Non-pigmented ciliary epithelial cell (primary cell): ENCODE results near the gene CRYBG1.
"Not testable (repeated sequence)": the region's sequence is repeated elsewhere in the genome, so short reads cannot be mapped to it uniquely, and the experiment has no call there.

ENCODE experiments used
- DNase-seq: peaks from one replicate; pipeline ENCODE4 v3.0.0-alpha.2; 2010; ENCODE audit warnings: low read depth

Gene CRYBG1

GRCh38 chr6:106527979-106528378 lies 167.5 kb downstream of the CRYBG1 start:
- peak; percentile 84 for DNase-seq

GRCh38 chr6:106528521-106528920 lies 168.0 kb downstream of the CRYBG1 start:
- DNase-seq = no peak

- no peak for DNase-seq
Measured at GRCh38 chr6:106529438-106529837, 168.9 kb downstream of the CRYBG1 start.

- no peak for DNase-seq
Measured at GRCh38 chr6:106530026-106530425, 169.5 kb downstream of the CRYBG1 start.

GRCh38 chr6:106530502-106530901 lies 170.0 kb downstream of the CRYBG1 start:
- DNase-seq = no peak

- no peak for DNase-seq
Measured at GRCh38 chr6:106533054-106533453, 172.5 kb downstream of the CRYBG1 start.

GRCh38 chr6:106534004-106534403 lies 173.5 kb downstream of the CRYBG1 start:
- DNase-seq = no peak

GRCh38 chr6:106534564-106534982 lies 174.1 kb downstream of the CRYBG1 start:
- DNase-seq = no peak

- DNase-seq = no peak
Measured at GRCh38 chr6:106535012-106535411, 174.5 kb downstream of the CRYBG1 start.

- DNase-seq = no peak
Measured at GRCh38 chr6:106536357-106536756, 175.8 kb downstream of the CRYBG1 start.

GRCh38 chr6:106536851-106537250 lies 176.3 kb downstream of the CRYBG1 start:
- no peak for DNase-seq

- no peak for DNase-seq
Measured at GRCh38 chr6:106537662-106538061, 177.1 kb downstream of the CRYBG1 start.

- DNase-seq = no peak
Measured at GRCh38 chr6:106538145-106538544, 177.6 kb downstream of the CRYBG1 start.

- no peak for DNase-seq
Measured at GRCh38 chr6:106539936-106540335, 179.4 kb downstream of the CRYBG1 start.

- no peak for DNase-seq
Measured at GRCh38 chr6:106540432-106540831, 179.9 kb downstream of the CRYBG1 start.

GRCh38 chr6:106540907-106541306 lies 180.4 kb downstream of the CRYBG1 start:
- no peak for DNase-seq

GRCh38 chr6:106546261-106546690 lies 185.8 kb downstream of the CRYBG1 start:
- DNase-seq = no peak

- DNase-seq = no peak
Measured at GRCh38 chr6:106546691-106547414, 186.3 kb downstream of the CRYBG1 start.

GRCh38 chr6:106547601-106548453 lies 187.3 kb downstream of the CRYBG1 start:
- peak; percentile 87 for DNase-seq

GRCh38 chr6:106548926-106549455 lies 188.5 kb downstream of the CRYBG1 start:
- not testable (repeated sequence) for DNase-seq

- no peak for DNase-seq
Measured at GRCh38 chr6:106549521-106549920, 189.0 kb downstream of the CRYBG1 start.

GRCh38 chr6:106551155-106551554 lies 190.6 kb downstream of the CRYBG1 start:
- no peak for DNase-seq

GRCh38 chr6:106553440-106553839 lies 192.9 kb downstream of the CRYBG1 start:
- DNase-seq = no peak
